Adipose tissue (tissue), 3 donors: ENCODE measurements around the gene PARP8. TPM values are rescaled to one million over a fixed set of nuclear protein-coding genes. Genes with fewer than 3 reads are reported as not detected.

Experiments used
- H3K27ac ChIP-seq: one replicate; pipeline ENCODE4 v1.5.1; 2013; ENCODE audit warnings: low read depth, low read length
- WGBS, 3 donors: extraction: QIAGEN DNeasy Blood & Tissue Kit; methylation state at CpG; one replicate each; pipeline ENCODE4 v1.1.7; 2013; 5-methylcytosine and 5-hydroxymethylcytosine counted together
- polyA plus RNA-seq, 3 donors: library from polyadenylated mRNA; stranded (reverse); fragments of 200-250 nt; gene quantifications; one replicate each; pipeline ENCODE4 v1.2.3, GENCODE V29; 2013
- donor health status: healthy with polysubstance abuse.
- donor health status: Bipolar disorder and iron deficiency.
- donor health status: healthy.

Gene PARP8
- polyA plus RNA-seq, 3 donors = 5.8 to 9.9 (median 7.6) TPM

DNA sequence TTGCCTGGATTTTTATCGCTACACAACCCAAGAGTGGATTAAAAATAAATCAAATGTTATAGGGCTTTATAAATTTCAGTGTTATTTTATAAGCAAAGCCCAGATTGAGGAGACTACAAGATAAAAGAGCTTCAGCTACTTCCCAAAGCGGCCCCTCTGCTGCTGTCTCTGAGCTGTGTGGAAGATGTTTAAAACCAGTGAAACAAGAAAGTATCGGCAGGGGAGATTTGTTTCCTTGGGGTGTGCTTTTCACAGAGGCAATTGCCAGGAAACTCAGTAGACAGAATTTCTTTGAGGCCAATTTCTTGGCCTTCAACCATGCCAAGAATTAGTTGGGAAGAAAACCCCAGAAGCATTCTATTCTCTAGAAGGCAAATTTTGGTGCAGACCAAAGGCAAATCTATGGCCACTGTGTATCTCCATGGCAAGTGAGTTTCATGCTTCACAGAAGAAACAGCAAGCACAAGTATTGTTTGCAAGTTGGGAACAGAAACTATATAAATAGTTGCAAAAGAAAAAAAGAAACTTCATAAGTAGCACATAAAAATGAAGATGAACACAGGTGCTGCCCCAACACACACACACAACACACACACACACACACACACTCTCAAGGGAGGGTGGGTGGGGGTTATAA lies 197.2 kb downstream of the PARP8 start:
- H3K27ac ChIP-seq = no peak overlapping the region
- 79 to 89% (median 80%) methylated on average over 3 of the region's 3 CpGs for WGBS, 3 donors

DNA sequence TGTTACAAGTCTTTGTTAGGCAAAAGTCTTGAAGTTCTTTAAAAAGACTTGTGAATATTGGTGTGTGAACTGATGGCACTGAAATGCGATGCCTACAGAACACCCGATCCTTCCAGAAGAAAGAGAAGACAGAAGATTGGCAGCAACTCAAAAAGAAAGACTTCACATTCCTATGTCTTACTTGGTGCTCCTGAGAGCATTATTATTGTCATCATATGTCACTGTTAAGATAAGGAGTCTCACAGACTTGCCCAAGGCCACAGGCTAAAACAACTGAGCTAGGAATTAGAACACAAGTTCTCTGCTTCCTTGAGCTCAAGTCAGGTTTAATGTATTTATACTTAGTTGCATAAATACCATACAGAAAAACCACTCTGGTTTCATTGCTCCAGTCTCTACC lies 198.0 kb downstream of the PARP8 start:
- 29 to 84% (median 83%) methylated on average over 2 of the region's 2 CpGs for WGBS, 3 donors
- H3K27ac ChIP-seq = no peak overlapping the region

DNA sequence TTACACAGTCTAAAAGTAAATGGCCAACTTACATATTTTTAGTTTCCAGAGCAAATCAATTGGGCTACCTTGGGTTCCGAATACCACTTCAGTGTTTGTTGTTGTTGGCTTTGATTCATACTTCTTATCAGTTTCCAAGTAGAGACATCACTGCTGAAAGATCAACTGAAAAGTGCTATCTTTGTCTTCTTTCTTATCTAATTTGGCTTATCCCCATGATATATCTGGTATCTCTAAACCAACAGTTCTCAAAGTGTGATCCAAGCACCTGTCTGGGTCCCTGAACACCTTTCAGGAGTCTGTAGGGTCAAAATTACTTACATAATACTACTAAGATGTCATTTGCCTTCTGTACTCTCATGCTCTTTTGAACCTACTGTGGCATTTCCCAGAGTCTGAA lies 200.0 kb downstream of the PARP8 start:
- H3K27ac ChIP-seq = no peak overlapping the region
- WGBS, 3 donors = 21 to 76% (median 71%) methylated on average over 1 of the region's 1 CpG

DNA sequence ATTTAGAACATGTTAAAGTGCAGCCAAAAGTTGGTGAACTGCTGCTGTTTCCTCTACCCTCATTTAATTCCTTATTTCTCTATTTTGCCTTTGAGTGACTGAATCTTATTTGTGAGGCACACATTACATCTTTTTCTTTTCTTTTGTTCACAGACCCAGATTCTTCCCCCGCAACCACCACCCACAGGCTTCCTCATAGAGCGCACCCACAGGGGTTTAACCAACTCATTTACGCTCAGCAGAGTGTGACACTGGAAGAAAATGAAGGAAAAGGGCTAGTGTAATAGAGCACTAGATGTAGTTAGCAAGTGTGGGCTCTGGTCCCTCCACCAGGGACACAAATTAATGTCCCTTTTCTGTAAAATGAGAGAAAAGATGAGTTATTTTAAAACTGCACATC lies 200.7 kb downstream of the PARP8 start:
- H3K27ac ChIP-seq = no peak overlapping the region
- 88 to 92% (median 88%) methylated on average over 3 of the region's 3 CpGs for WGBS, 3 donors

DNA sequence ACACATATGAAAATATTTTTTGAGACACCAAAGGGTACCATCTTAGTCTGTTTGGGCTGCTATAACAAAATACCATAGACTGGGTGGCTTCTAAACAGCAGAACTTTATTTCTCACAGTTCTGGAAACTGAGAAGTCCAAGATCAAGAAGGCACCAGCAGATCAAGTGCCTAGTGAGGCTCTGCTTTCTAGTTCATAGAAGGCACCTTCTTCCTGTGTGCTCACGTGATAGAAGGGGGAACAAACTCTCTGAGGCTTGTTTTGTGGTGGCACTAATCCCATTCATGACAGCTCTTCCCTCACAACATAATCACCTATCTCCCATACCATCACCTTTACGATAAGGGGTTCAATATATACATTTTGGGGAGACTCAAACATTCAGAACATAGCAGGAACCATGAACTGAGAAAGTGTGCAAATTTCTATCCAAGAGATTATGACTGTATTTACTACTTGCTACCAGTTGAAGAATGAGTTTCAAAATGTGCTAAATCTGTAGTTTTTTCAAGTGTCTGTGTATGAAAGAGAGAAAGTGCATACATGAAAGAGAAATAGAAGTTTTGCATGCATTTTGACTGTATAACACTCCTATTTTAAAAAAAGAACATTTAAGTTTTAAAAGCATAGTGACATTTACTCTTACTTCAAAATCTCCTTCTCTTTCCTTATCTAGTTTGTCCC lies 207.3 kb downstream of the PARP8 start:
- 57 to 70% (median 65%) methylated on average over 2 of the region's 2 CpGs for WGBS, 3 donors
- H3K27ac ChIP-seq = no peak overlapping the region

DNA sequence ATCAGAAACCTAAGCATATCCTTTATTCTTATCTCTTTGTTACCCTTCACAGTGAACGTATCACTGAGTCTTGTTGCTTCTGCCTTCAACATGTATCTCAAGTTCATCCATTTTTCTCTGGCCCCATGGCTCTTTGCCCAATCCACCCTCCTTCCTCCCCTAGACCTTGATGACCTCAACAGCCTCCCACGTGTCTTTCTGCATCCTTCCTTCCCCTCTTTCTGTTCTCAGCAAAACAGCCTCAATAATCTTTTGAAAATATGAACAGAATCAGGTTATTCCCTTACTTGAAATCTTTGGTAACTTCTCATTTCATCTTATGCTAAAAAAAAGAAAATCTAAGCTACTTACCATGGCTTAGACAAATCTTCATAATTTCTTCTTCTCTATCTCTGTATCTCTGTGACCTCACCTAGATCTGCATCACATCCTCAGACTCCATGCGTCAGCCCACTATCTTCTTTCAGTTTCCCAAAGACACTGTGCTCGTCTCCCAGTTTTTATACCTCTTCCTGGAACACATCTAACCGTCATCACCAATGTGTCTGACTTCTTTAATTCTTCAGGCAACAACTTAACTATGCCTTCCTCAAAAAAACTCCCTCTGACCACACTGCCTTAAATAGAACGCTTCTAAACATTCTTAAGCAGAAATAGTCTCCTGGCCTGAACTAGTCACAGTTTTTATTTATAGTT lies 208.0 kb downstream of the PARP8 start:
- WGBS, 3 donors = 27 to 50% (median 41%) methylated on average over 6 of the region's 6 CpGs
- H3K27ac ChIP-seq = no peak overlapping the region

DNA sequence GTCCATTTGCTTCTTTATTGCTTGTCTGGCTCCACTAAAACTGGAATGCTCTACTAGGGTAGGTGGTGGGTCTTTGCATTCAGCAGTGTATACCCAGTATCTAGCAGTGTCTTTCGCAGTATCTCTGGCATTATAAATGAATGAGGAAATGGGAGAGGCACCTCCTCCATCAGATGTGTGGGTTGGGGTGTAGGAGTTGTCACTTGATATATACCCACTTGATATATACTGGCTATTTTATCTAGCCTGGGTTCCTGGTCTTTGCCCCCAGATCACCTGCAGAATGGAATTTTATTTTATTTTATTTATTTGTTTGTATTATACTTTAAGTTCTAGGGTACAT lies 208.5 kb downstream of the PARP8 start:
- H3K27ac ChIP-seq = no peak overlapping the region

DNA sequence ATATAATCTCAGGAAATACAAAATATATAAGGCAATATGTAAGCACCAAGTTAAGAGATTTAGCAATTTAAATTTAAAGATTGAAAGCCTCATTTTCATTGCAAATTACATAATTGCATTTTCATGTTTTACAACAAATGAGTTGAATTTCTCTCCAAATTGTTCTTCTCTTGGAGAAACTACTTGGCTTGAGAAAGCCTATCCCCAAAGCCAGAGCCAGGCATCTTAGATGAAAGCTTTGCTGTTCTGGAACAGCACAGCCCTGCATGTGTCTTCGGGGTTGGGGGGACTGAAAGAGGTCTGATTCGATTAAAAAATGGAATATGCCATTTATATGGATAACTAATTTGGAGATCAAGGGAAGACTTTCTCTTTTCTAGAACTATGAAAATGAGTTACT lies 212.0 kb downstream of the PARP8 start:
- H3K27ac ChIP-seq = no peak overlapping the region
- 68 to 89% (median 81%) methylated on average over 2 of the region's 2 CpGs for WGBS, 3 donors

More for the DNA sequence above, 208.5 kb downstream of the PARP8 start:
- WGBS, 3 donors = 80 to 92% (median 81%) methylated on average over 1 of the region's 1 CpG

DNA sequence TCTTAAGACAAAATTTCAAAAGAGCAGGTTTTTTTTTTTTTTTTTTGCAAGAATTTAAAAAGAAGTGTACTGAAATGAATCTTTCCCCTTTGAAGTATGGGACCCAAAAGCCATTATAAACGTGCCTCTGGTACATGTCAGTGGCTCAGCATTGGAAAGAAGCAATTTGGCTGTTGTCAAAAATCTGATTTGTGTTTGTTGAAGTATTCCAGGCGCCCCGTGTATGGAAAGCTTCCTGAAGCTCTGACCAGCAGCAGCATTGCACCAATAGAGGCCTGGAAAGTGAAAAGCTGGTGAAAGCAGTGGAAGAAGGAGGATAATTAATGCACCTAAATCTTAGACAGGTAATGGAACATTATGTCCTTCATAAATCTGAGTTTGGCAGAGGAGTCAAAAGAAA lies 215.0 kb downstream of the PARP8 start:
- 45 to 58% (median 46%) methylated on average over 3 of the region's 3 CpGs for WGBS, 3 donors
- H3K27ac ChIP-seq = no peak overlapping the region

DNA sequence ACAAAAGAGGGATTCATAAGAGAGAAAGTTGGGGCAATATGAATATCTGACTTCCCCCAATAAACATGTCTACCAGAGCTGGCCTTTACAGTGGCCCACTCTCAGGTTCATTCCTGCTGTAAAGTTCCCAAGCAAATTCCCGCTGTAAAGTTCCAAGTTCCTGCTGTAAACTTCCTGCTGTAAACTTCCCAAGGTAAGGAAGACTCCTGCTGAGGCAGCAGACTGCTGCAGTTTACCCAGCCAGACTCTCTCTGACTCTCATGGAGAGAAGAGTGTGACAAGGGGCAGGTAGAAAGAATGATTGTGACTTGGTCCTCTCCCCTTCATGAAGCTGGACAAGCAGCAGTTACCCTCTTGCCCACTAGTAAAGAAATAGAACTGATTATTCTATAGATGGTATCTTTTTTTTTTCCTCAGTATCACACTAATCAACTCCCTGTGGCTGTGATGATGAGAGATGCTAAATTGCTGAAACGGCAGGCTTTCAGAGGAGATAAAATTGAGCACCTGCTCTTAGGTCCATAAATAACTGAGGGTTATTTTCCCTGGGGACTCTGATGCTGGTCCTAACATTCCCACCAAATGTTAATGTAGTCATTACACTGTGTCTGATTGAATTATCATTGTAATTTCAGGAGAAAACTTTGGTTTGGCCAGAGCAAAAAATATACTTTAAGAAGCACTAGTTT lies 220.4 kb downstream of the PARP8 start:
- no peak overlapping the region for H3K27ac ChIP-seq
- 30 to 39% (median 38%) methylated on average over 2 of the region's 2 CpGs for WGBS, 3 donors

DNA sequence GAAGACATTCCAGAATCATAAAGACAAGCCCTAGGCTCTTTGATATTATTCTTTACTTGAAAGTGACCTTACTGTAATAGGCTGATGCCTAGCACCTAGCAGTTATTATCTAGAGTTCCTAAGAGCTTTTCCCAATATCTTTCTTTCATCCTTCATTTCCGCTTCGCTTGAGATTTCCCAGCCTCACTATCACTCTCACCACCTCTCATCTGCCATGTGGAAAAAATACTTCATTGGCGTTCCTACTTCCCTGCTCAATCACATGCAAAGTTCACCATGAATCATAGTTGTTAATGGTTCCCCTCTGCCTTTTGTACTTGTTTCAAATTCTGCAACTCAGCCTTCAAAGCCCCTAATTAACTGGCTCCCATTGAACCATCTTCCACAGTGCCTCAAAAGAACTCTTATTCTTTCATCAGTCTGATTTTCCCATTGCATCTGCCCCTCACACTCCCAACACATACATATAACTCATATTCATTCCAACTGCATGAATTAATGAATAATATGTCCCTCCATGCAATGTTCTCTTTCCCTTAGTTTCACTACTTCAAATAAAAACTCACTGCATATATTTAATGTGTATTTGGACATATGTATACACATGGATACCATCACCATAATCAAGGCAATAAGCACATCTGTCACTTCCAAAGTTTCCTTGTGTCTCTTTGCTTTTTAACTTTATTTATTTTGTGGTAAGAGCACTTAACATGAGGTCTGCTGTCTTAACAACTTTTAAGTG lies 221.6 kb downstream of the PARP8 start:
- H3K27ac ChIP-seq = no peak overlapping the region
- 82 to 87% (median 85%) methylated on average over 3 of the region's 3 CpGs for WGBS, 3 donors

DNA sequence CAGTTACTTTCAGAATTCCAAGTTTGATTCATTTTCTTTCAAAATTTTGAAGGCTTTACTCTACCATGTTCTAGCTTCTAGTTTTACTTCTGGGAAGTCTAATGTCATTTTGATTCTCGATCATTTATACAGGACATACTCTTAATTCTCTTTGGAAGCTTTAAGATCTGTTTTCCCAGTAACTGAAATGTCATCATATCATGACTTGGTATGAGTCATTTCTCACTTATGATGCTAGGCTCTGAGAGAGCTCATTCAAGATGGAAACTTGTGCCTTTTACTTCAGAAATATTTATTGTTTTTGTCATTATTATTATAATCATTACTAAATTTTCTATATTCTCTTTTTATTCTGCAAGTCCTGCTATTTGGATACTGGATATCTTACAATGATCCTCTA lies 222.3 kb downstream of the PARP8 start:
- 75 to 94% (median 91%) methylated on average over 1 of the region's 1 CpG for WGBS, 3 donors
- H3K27ac ChIP-seq = no peak overlapping the region

DNA sequence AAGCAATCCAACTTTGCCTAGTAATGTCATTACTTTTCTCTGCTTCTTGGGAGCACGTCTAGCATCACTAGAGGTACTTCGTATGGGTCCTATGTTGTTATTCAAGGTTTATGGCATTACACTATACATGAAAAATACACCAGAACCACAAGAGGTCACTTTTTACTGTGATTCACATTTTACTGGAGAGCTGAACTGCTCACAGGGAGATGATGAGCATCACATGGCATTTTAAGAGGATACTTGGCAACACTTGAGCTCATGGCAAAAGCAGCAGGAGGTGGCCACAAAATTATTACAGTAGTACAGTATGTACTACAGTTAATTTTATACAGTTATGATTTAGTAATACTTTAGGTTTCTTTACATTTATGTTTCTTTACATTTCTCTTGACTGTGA lies 223.4 kb downstream of the PARP8 start:
- H3K27ac ChIP-seq = no peak overlapping the region
- WGBS, 3 donors = 43 to 58% (median 49%) methylated on average over 2 of the region's 2 CpGs

Other genes with a start within 250 kb of the PARP8 start
- gene EMB, start 225.3 kb upstream of the PARP8 start, polyA plus RNA-seq = 10 to 100 TPM in 2 of 3 donors, 1 to 10 TPM in 1; 1.7 to 32.2 (median 12.5) TPM